ENCODE measurements around the gene ADM. TPM values are rescaled to one million over a fixed set of nuclear protein-coding genes. Genes with fewer than 3 reads are reported as not detected.
A peak's percentile ranks its signal among the peaks of the same experiment; 100 is the strongest.

The ADM gene
- total and polyA plus RNA-seq, 2 experiments from 2014 or later: 74.1 to 90.3 TPM

DNA sequence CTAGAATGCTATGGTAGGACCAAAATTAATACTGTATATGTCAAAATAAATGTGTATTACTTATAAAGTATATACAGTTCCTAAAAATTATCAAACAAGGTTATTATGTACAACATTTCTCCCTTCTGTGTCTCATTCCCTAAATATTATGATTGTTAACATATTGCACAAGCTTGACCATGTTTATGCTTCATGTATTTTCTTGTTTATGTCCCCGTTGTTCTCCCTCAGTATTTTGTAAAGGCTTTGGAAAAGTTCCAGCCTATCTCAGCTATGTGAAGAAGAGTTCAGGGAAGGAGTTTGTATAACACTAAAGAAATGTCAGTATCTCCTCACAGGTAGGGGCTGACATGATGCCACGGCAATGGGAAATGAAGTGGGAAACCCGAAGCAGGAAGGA, 19.6 kb downstream of the ADM start:
- Histone ChIP-seq H3K4me3 (no peak overlapping the region), H3K4me2 (no peak overlapping the region), H4K20me1 (ENCODE audit: insufficient read depth, poor library complexity, severe bottlenecking) (no peaks in the 10 kb centered on the region), H3K9me2 (replicated peaks; ENCODE audit: insufficient read depth) (no peaks in the 10 kb centered on the region), H2AFZ (no peak overlapping the region), H3K4me1 (ENCODE audit: insufficient read depth) (peaks cover 56% of the 10 kb centered on the region), H3K36me3 (replicated peaks; ENCODE audit: insufficient read depth, low read depth) (no peaks in the 10 kb centered on the region), H3K9me3 (ENCODE audit: low read depth) (no peaks in the 10 kb centered on the region), H3K27me3 (no peaks in the 10 kb centered on the region), H3K79me2 (no peaks in the 10 kb centered on the region), H3K27ac (peak overlapping the region; percentile 74)
- DNase-seq (ENCODE audit: low spot score): no peak
- TF ChIP-seq EZH2 (IDR thresholded peaks at IDR 0.05; ENCODE audit: borderline replicate concordance) (no peak), EZH2phosphoT487 (IDR thresholded peaks at IDR 0.05; ENCODE audit: low read depth, severe bottlenecking, unreplicated experiment) (no peak)
- TF ChIP-seq, protein P1, sequence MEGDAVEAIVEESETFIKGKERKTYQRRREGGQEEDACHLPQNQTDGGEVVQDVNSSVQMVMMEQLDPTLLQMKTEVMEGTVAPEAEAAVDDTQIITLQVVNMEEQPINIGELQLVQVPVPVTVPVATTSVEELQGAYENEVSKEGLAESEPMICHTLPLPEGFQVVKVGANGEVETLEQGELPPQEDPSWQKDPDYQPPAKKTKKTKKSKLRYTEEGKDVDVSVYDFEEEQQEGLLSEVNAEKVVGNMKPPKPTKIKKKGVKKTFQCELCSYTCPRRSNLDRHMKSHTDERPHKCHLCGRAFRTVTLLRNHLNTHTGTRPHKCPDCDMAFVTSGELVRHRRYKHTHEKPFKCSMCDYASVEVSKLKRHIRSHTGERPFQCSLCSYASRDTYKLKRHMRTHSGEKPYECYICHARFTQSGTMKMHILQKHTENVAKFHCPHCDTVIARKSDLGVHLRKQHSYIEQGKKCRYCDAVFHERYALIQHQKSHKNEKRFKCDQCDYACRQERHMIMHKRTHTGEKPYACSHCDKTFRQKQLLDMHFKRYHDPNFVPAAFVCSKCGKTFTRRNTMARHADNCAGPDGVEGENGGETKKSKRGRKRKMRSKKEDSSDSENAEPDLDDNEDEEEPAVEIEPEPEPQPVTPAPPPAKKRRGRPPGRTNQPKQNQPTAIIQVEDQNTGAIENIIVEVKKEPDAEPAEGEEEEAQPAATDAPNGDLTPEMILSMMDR (IDR thresholded peaks at IDR 0.05; ENCODE audit: poor library complexity): no peak
- WGBS (ENCODE audit: low lambda C conversion rate, missing lambda C conversion rate): 88% methylated on average over 3 of the region's 3 CpGs

DNA sequence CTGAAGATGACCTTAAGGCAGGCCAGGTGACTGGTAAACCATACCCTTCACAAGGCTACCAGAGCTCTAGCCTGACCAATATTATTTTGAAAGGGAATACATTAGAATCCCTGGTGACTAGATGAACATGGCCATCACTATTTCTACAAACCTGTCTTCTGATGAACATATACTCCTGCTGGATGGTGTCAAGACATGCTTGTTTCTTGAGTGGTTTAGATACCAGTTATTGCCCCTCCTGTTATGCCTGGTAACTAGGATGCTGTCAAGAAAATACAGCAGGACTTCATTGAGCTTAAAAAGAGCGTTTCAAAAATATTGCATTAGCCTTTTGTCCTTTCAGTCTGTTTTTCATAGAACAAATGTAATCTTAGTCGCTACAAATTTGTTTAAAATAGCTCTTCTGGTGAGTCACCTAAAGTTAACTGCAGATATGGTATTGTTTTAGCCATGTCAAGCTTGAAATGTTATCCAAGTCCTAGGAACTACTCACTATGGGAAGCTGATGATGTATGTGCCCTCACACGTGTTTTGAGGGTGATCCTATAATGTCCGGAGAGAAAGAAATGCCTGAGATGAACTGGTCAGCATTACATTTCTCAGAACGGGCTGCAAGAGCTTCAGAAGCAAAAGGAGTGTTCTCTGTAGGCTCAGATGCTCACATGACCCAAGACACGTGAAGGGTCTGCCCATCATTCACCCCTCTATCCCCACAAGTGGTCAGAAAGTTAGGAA, 20.6 kb downstream of the ADM start:
- no peaks in the 10 kb centered on the region for H4K20me1 ChIP-seq (ENCODE audit: insufficient read depth, poor library complexity, severe bottlenecking)
- 62% methylated on average over 6 of the region's 6 CpGs for WGBS (ENCODE audit: low lambda C conversion rate, missing lambda C conversion rate)
- no peaks in the 10 kb centered on the region for H3K9me2 ChIP-seq (replicated peaks; ENCODE audit: insufficient read depth)
- peaks cover 56% of the 10 kb centered on the region for H3K4me1 ChIP-seq (ENCODE audit: insufficient read depth)
- no peak overlapping the region for H2AFZ ChIP-seq
- DNase-seq (ENCODE audit: low spot score): no peak
- H3K36me3 ChIP-seq (replicated peaks; ENCODE audit: insufficient read depth, low read depth): no peaks in the 10 kb centered on the region
- H3K27ac ChIP-seq: peak overlapping the region; percentile 74
- TF ChIP-seq, protein P1 (IDR thresholded peaks at IDR 0.05; ENCODE audit: poor library complexity): no peak
- TF ChIP-seq EZH2phosphoT487 (IDR thresholded peaks at IDR 0.05; ENCODE audit: low read depth, severe bottlenecking, unreplicated experiment) (no peak), EZH2 (IDR thresholded peaks at IDR 0.05; ENCODE audit: borderline replicate concordance) (no peak)
- H3K4me2 ChIP-seq: no peak overlapping the region
- no peaks in the 10 kb centered on the region for H3K79me2 ChIP-seq
- H3K27me3 ChIP-seq: no peaks in the 10 kb centered on the region
- no peaks in the 10 kb centered on the region for H3K9me3 ChIP-seq (ENCODE audit: low read depth)
- H3K4me3 ChIP-seq: no peak overlapping the region

DNA sequence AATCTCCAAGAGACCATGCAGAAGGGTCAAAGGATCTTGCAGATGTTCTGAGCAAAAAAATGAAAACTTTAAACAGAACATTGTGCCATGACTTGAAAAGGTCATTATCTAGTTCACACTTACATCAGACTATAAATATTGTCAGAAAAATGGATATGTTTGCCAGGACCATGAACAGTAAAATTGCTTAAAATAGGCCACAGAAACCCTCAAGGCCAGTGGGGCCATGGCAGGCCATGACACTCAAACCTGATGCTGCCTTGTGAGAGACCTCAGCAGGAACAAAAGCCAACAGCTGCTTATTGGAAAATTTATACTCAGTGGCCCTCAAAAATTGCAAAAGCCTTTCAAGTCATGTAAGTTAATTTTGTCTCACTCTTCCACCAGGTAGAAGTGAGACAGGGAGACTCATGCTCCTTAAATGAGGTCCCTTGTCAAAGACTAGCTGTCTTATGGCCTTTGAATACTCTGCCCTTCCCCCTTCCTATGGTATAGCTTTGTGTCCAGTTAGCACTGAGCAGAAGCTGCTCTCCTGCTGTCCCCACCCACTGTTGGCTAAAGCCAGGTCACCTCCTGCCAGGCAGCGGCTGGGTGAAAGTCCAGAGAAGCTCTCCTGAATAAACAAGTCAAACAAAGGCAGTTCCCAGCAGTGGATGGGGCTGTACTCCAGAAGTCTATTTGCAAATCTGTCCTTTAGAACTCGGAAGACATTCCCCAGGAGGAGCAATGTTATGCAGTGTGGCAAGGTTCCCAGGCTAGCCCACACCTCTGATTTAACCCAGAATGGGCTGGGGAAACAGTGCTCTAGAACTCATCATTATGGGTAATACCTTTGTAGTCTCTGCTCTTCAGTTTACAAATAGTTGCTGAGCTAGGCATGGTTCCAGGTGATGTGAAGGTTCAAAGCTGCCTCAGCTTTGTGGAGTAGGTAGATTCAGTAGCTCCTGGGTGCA, 21.4 kb downstream of the ADM start:
- Histone ChIP-seq H4K20me1 (ENCODE audit: insufficient read depth, poor library complexity, severe bottlenecking) (no peaks in the 10 kb centered on the region), H3K9me3 (ENCODE audit: low read depth) (no peaks in the 10 kb centered on the region), H3K27me3 (no peaks in the 10 kb centered on the region), H3K4me2 (no peak overlapping the region), H3K4me1 (ENCODE audit: insufficient read depth) (peaks cover 56% of the 10 kb centered on the region), H3K36me3 (replicated peaks; ENCODE audit: insufficient read depth, low read depth) (no peaks in the 10 kb centered on the region), H3K9me2 (replicated peaks; ENCODE audit: insufficient read depth) (no peaks in the 10 kb centered on the region), H3K4me3 (no peak overlapping the region), H3K27ac (peak overlapping the region; percentile 74), H2AFZ (no peak overlapping the region), H3K79me2 (no peaks in the 10 kb centered on the region)
- 44% methylated on average over 2 of the region's 2 CpGs for WGBS (ENCODE audit: low lambda C conversion rate, missing lambda C conversion rate)
- TF ChIP-seq, protein P1 (IDR thresholded peaks at IDR 0.05; ENCODE audit: poor library complexity): no peak
- DNase-seq (ENCODE audit: low spot score): peak; percentile 79
